Measurements from ENCODE around the gene KCNJ2. TPM values are rescaled to one million over a fixed set of nuclear protein-coding genes. Genes with fewer than 3 reads are reported as not detected.

KCNJ2 gene
- total RNA-seq, 1 experiment from 2014 or later: 2.4 TPM

DNA sequence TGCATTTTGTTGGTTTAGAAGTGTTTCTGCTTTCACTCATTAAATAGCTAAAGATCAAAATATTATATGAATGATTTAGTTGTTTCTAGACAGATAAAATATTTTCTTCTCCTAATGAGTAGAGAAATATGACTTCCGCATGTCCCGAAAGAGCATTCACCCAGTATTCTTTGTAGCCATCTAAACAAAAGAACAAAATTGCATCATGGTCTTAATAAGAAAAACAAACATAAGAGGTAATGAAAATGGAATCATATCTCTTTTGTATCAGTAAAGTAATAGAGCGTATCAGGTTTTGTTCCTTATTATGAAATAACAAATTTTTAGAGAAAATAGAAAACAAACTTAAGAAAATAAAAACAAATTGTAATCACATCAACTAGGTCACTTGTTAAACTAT lies 16.1 kb upstream of the KCNJ2 start:
- no peak for DNase-seq (ENCODE audit: low read depth)
- in situ Hi-C loops (cut with HindIII; ENCODE audit: low pct_unique_long_range_greater_than_20kb, low sequenced_read_pairs): no loop called here

DNA sequence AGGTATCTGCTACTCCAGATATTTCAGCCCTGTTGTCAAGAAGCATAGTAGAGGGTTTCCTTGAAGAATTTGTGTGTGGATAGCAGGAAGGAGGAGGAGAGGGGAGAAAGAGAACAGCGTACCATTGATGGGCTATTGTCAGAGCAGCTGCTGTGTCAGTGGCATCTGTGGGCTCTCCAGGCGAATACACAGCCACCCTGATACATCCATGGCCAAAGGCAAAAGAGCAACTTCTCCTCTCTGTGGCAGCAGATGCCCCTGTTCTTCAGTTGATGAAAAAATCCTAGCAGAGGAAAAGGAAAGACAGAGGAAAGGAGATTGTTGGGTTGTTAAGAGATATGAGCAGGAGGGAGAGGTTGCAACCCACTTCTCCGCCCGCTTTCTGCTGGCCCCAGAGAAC lies 12.2 kb upstream of the KCNJ2 start:
- DNase-seq (ENCODE audit: low read depth): no peak
- in situ Hi-C loops (cut with HindIII; ENCODE audit: low pct_unique_long_range_greater_than_20kb, low sequenced_read_pairs): no loop called here

DNA sequence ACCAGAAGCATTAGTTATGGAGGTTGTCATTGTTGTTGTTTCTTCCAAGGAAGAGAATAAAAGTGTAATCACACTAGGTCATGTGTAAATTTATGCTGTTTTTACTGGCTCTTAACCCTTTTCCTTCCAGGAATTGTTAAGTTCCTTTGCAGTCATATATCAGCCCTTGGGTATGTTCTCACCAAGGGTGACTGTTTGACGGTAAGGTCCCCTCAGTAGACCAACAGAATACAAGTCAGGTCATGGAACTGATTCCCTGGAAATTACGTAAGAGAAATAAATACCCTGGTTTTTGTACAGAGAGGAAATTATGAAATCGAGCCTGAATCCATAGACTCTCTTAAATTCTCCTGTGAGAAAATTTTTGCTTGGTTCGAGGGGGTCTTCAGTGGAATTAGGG lies 11.2 kb upstream of the KCNJ2 start:
- in situ Hi-C loops (cut with HindIII; ENCODE audit: low pct_unique_long_range_greater_than_20kb, low sequenced_read_pairs): no loop called here

DNA sequence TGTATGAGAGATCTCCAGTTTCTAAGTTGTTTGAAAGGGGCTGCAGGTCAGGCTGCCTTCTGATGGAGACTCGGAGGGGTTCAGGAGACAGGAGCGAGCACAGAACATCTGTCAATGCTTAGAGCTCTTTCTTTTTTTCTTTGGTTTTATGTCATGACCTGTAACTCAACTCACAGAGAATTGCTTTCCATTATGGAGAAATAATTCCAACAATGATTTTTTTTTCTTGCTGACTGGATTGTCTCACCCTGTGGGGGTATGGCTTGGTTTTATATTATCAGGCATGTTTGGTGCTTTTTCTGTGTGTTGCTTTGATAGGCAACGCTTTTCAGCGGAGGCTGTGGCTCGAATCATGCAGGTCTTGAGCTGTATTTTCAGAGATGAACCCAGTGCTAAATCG lies 10.7 kb upstream of the KCNJ2 start:
- no peak for DNase-seq (ENCODE audit: low read depth)
- in situ Hi-C loops (cut with HindIII; ENCODE audit: low pct_unique_long_range_greater_than_20kb, low sequenced_read_pairs): no loop called here

More for the DNA sequence above, 11.2 kb upstream of the KCNJ2 start:
- no peak for DNase-seq (ENCODE audit: low read depth)

DNA sequence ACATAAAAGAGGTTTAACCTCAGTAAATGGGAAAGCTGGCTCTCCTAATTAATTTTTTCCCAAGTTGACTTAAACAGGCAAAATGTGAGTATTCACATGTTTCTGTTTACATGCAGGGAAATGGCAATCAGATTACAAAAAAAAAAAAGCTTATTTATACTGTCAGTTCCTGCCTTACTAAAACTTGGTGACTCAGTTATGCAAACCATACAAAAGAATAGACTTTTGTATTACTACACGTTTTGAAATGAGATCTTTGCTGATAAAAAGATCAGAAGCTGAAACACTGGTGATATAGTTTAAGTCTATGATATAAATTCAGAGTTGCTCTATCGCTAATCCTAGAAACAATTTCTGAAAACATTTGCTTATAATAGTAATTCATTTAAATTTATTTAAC lies 9.4 kb upstream of the KCNJ2 start:
- DNase-seq (ENCODE audit: low read depth): no peak
- in situ Hi-C loops (cut with HindIII; ENCODE audit: low pct_unique_long_range_greater_than_20kb, low sequenced_read_pairs): loop anchor here (10.0 kb wide), 1 partner anchor 585 kb away; no protein-coding TSS in a partner anchor

DNA sequence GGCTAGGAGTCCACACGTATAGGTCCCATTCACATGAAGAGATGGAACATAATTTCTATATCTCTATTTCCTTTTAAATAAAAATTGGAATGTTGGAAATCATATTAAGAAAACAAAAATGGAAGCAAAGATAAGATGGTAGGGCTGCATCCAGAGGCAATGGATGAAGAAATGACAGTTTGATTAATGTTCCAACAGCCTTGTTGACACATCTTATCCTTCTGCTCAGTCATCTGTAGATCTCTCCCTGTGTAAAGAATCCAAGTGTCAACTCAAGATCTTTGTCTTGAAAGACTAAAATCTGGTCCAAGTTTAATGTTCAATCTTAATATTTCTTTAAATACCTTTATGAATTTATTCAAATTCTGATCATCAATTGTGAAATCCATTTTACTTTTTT lies 7.8 kb upstream of the KCNJ2 start:
- DNase-seq (ENCODE audit: low read depth): no peak
- in situ Hi-C loops (cut with HindIII; ENCODE audit: low pct_unique_long_range_greater_than_20kb, low sequenced_read_pairs): loop anchor here (10.0 kb wide), 1 partner anchor 587 kb away; no protein-coding TSS in a partner anchor

DNA sequence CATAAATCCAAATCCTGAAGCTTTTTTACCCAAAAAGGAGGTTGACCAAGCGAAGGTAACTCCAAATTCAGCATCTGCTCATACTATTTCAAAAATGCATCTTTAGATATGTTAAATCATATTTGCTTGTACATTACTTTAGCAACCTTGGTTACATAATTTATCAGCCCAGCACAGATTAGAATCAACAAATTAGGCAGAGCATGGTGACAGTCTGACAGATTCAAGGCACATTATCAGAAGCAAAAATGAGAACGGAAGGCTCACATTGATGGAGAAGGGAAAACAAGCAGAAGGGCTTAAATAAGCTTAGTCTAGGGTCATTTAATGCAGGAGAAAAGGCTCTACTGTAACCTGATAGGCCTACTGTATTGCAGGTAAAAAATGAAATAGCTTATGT lies 3.9 kb upstream of the KCNJ2 start:
- no peak for DNase-seq (ENCODE audit: low read depth)
- in situ Hi-C loops (cut with HindIII; ENCODE audit: low pct_unique_long_range_greater_than_20kb, low sequenced_read_pairs): loop anchor here (10.0 kb wide), 1 partner anchor 591 kb away; no protein-coding TSS in a partner anchor

DNA sequence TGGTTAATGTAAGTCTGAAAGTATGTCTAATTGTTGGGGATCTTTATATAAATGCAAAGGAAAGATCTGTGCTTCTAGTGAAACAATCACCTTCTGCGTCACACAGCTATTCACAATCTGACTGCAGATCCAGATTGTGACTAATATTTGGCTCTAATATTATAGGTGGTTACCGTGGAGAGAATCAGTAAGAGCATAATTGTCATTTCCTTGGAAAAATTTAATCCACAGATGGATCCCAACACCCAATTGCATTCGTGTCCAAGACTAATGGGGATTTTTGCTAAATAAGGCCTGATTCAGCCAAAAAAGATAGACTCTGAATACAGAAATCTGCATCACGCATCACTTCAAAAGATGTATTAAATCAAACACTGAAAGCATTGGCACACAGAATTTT lies 2.7 kb upstream of the KCNJ2 start:
- in situ Hi-C loops (cut with HindIII; ENCODE audit: low pct_unique_long_range_greater_than_20kb, low sequenced_read_pairs): loop anchor here (10.0 kb wide), 1 partner anchor 592 kb away; no protein-coding TSS in a partner anchor
- no peak for DNase-seq (ENCODE audit: low read depth)

DNA sequence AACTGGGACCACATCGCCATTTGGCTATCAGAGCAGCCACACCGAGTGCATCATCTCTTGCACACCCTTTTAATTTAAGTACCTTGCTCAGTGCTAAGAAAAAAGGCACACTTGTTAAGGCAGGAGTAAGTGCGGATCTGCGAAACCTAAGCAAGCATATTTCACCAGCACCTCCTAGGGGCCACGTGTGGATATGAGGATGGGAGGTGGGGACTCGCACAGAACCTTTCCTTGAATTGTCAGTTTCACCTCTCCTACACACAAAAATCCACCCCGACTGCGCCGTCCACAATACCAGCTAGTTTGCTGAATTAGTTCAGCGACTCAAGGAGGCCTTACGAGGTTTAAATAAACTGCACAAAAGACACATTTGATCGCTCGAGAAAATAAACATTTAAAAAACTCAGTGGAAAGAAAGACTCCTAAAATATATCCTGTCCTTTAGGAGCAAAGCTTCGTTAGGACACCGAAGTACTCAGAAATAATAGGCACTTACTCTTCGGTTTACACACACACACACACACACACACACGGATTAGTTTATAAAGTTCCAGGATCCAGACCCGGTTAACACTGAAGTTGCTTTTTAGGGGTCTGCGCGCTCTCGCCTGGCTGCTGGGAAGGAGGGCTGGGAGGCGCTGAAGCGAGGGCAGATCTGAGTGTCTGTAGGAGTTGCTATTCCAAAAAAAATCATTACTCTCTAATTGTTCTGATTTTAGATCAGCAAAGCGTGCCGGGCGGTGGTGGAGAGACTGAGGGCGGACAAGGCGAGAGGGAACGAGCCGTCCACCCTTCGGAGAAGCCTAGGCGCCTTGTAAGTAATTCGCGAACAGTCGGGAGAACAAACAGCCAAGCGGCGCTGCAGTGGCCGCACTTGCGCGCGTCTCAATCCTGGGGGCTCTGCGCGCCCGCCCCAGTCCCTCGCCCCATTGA lies 1.0 kb upstream of the KCNJ2 start:
- in situ Hi-C loops (cut with HindIII; ENCODE audit: low pct_unique_long_range_greater_than_20kb, low sequenced_read_pairs): loop anchor here (10.0 kb wide), 1 partner anchor 594 kb away; no protein-coding TSS in a partner anchor
- DNase-seq (ENCODE audit: low read depth): peak; percentile 80

DNA sequence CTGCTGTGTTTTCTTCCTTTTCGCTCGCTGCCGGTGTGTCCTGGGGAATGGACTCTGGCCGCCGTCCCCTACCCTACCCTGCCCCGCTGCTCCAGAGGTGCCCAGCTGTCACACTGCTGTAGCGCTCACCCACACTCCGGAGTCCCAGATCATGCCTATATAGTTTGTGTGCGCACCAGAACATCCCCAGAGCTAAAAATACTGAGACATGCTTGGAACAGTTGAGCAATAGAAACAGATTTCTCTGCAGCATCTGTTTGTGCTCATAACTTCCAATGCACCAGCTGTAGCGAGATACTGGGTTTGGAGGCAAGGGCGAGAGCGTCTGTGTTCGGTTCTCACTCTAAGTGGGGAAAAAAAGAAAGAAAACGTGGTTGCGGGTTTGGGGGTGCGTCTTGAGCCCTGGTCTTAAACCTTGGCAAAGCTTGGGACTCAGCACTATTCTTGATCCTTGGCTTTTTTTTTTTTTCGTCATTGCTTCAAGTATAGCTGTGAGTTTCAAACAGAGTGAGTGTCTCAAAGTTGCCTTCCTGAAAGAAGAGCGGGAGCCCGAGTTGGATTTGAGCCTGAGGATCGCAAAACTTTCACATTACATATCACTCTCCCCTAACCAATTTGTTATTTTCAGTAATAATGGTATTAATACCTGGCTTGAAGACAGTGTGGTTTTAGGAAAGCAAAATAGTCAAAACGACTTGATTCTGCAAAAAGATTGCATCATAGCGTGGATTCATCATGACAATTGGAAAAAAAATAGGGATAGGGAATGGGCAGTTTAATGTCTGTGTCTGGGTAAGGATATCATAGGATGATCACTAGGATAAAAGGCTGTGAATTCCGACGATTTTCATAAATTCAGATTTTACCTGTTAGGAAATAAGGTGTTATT lies 621 bp downstream of the KCNJ2 start:
- in situ Hi-C loops (cut with HindIII; ENCODE audit: low pct_unique_long_range_greater_than_20kb, low sequenced_read_pairs): loop anchor here (10.0 kb wide), 1 partner anchor 595 kb away; no protein-coding TSS in a partner anchor
- peak; percentile 26 for DNase-seq (ENCODE audit: low read depth)

DNA sequence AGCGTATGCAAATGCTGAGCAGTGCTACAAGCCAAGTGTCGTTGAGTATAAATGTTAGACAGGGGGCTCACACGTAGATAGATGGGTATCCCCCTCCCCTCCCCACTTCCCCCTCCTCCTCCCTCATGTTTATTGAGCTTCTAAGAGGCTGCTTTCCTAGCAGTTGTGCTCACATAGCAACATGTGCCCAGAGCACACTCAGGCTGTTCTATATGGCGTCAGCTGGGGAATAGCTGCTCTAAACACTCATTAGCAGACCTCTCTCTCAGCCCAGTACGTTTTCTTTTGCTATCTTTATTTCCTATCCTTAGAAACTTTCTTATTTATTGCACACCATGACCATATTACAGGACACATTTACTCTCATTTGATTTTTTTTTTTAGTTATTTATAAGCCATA lies 1.8 kb downstream of the KCNJ2 start:
- in situ Hi-C loops (cut with HindIII; ENCODE audit: low pct_unique_long_range_greater_than_20kb, low sequenced_read_pairs): no loop called here

DNA sequence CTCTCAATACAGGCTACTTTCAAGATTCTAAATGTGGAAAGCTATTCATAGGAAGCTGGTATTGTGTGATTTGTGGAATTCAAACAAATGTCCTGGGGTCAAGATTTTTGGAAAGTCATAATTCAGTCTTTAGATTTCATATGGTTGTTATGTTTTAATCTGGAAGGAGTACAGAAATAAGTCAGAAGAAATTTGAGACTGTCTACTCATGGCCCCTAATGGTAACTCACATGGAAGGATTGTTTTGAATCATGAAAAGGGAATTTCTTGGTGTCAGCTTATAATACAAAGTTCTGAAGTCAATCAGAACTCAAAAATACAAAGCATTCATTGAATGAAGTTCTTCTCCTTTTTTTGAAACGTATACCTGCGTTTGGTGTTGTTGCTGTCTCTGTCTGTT lies 3.1 kb downstream of the KCNJ2 start:
- in situ Hi-C loops (cut with HindIII; ENCODE audit: low pct_unique_long_range_greater_than_20kb, low sequenced_read_pairs): no loop called here
- DNase-seq (ENCODE audit: low read depth): no peak

More for the DNA sequence above, 1.8 kb downstream of the KCNJ2 start:
- no peak for DNase-seq (ENCODE audit: low read depth)

DNA sequence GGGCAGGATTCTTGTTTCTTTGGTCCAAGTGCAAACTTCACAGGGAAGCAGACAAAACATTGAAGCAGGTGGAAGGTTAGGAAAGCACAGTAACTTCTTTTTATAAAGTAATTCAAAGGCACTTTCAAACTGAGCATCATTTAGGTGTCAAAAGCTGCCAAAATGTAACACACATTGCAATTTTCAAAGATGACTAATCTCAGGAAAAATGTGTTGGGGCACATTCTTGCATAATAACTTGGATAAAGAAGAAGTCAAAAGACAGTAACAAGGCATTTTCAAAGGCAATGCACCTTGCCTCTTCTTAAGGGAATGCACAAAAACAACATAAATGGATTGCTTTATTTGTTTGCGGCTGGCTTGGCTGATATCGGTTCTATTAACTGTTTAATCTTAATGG lies 3.6 kb downstream of the KCNJ2 start:
- DNase-seq (ENCODE audit: low read depth): no peak
- in situ Hi-C loops (cut with HindIII; ENCODE audit: low pct_unique_long_range_greater_than_20kb, low sequenced_read_pairs): no loop called here

DNA sequence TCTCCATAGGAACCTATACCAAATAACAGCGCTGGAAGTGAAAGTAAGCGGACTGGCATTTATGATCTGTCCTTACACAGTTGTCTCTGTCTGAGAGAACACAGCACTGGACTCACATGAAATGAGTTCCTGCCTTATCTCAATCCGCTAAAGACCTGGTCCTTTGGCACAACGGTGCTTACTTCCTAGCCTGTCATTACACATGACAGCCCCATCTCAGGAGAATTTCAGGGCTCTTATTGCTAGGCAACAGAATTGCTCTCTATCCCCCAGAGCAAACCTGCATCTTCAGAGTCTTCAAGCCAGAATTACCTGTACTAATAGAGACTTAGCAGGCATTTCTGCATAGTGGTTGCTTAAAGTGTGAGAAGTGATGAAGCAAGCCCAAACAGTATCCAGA lies 4.3 kb downstream of the KCNJ2 start:
- in situ Hi-C loops (cut with HindIII; ENCODE audit: low pct_unique_long_range_greater_than_20kb, low sequenced_read_pairs): no loop called here
- no peak for DNase-seq (ENCODE audit: low read depth)

DNA sequence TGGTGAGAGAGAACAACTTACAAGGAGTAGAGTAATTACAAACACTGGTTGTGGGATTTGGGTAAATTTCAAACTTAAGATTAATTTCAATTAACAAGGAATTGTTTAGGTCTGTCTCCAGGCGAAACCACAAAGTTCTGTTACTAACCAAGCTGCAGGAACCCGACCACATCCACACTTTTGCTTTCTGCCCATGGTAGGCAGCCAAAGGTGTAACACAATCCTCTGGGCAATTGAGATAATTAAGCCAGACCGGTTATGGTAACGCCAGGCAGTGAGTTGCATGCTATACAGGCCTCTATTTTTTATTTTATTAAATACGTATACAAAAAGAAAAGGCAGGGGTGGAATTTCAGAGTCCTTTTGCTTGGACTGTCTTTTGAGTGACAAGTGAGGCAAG lies 12.0 kb downstream of the KCNJ2 start:
- in situ Hi-C loops (cut with HindIII; ENCODE audit: low pct_unique_long_range_greater_than_20kb, low sequenced_read_pairs): no loop called here

DNA sequence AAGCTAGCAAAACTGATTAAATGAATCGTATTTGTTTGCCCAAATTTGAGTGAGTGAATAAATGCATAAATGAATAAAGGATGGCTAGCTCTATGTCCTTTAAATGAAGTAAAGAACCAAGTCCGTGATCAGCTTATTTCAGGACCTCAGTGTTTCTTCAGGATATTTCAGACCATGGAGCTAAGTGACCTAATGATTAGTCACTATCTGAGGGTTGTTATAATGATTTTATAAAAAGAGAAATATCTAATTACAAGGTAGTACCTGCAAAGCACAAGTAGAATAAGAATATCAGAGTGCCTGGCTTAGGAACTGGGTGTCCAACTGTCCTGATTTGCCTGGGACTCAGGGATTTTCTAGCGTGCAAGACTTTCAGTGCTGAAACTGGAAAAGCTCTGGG lies 12.5 kb downstream of the KCNJ2 start:
- no peak for DNase-seq (ENCODE audit: low read depth)

More for the DNA sequence above, 12.0 kb downstream of the KCNJ2 start:
- no peak for DNase-seq (ENCODE audit: low read depth)

DNA sequence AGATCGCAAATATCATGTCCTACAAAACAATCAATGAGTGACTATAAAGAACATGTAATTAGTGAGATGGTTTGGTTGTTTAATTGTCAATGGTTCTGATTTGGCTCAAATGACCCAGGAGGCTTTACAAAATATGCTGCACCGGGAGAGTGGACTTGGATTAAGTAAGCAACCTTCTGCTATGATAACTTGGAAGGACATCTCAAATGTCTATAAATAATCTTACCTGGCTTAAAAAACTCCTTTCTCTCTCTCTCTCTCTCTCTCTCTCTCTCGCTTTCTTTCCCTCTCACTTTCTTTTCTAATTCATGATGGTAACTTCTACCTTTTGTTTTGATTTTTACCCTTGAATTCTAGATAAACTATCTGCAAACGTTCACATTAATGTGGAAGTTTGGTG lies 14.2 kb downstream of the KCNJ2 start:
- DNase-seq (ENCODE audit: low read depth): no peak
- in situ Hi-C loops (cut with HindIII; ENCODE audit: low pct_unique_long_range_greater_than_20kb, low sequenced_read_pairs): no loop called here

More for the DNA sequence above, 12.5 kb downstream of the KCNJ2 start:
- in situ Hi-C loops (cut with HindIII; ENCODE audit: low pct_unique_long_range_greater_than_20kb, low sequenced_read_pairs): no loop called here

DNA sequence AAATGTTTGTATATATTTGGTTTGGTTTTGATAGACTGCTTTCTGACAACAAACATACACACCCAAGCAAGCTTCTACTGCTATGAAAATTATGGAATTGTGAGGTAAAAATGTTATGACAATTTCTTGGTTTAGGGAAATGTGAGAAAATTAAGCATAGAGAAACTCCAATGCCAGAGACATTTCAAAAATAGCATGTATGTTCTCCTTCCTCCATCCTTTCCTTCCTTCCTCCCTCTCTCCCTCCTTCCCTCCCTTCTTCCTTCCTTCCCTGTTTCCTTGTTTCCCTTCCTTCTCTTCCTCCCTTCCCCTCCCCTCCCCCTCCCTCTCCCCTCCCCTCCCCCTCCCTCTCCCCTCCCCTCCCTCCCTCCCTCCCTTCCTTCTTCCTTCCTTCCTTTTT lies 14.9 kb downstream of the KCNJ2 start:
- in situ Hi-C loops (cut with HindIII; ENCODE audit: low pct_unique_long_range_greater_than_20kb, low sequenced_read_pairs): no loop called here

DNA sequence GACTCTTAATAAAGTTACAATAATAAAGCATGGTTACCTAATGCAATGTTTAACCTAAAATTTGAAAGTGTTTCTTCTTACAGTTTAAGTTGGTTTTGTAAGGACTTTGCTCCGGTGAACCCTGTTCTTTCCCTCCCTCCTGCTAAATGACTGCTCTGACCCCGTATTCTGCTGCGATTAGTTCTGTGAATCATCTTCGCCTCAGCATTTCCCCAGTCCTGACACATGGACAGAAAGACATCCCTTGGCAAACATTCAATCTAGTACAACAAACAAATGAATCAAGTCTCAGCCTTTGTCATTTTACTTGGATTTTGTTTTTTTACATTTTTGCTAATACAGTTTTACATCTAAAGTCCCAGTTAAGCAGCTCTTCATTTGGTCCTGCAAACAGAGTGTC lies 15.4 kb downstream of the KCNJ2 start:
- DNase-seq (ENCODE audit: low read depth): no peak
- in situ Hi-C loops (cut with HindIII; ENCODE audit: low pct_unique_long_range_greater_than_20kb, low sequenced_read_pairs): no loop called here

More for the DNA sequence above, 14.9 kb downstream of the KCNJ2 start:
- no peak for DNase-seq (ENCODE audit: low read depth)
